ENCODE data around the gene ANKRD52. TPM values are rescaled to one million over a fixed set of nuclear protein-coding genes. Genes with fewer than 3 reads are reported as not detected.
A peak's percentile ranks its signal among the peaks of the same experiment; 100 is the strongest.
"Not testable (repeated sequence)": the region's sequence is repeated elsewhere in the genome, so short reads cannot be mapped to it uniquely, and the experiment has no call there.

The ANKRD52 gene
- total RNA-seq, 1 donor from 2014 or later, result 63.2 TPM

GRCh38 chr12:56280849-56281248 is 22.7 kb upstream of the ANKRD52 start:
- no peaks in the 10 kb centered on the region for H3K9me3 Mint-ChIP-seq
- no peak overlapping the region for H3K27ac Mint-ChIP-seq
- TF ChIP-seq CTCF (IDR thresholded peaks at IDR 0.05; ENCODE audit: unreplicated experiment), result no peak
- DNase-seq (ENCODE audit: low spot score in 2 of 2, unreplicated experiment in 2 of 2), result no peak
- H3K4me1 Mint-ChIP-seq, result no peaks in the 10 kb centered on the region
- peaks cover 31% of the 10 kb centered on the region for H3K36me3 Mint-ChIP-seq
- no peaks in the 10 kb centered on the region for H3K27me3 Mint-ChIP-seq (ENCODE audit: low read depth)
- H3K4me3 Mint-ChIP-seq, result no peak overlapping the region

GRCh38 chr12:56278905-56279304 is 20.7 kb upstream of the ANKRD52 start:
- Mint-ChIP-seq H3K4me3 (no peak overlapping the region), H3K4me1 (no peaks in the 10 kb centered on the region), H3K36me3 (peaks cover 35% of the 10 kb centered on the region), H3K27me3 (ENCODE audit: low read depth) (no peaks in the 10 kb centered on the region), H3K9me3 (no peaks in the 10 kb centered on the region), H3K27ac (no peak overlapping the region)
- no peak for DNase-seq (ENCODE audit: low spot score in 2 of 2, unreplicated experiment in 2 of 2)
- no peak for TF ChIP-seq CTCF (IDR thresholded peaks at IDR 0.05; ENCODE audit: unreplicated experiment)

GRCh38 chr12:56274299-56274698 is 16.1 kb upstream of the ANKRD52 start:
- Mint-ChIP-seq H3K36me3 (peaks cover 32% of the 10 kb centered on the region), H3K27me3 (ENCODE audit: low read depth) (no peaks in the 10 kb centered on the region), H3K9me3 (no peaks in the 10 kb centered on the region), H3K27ac (no peak overlapping the region), H3K4me3 (no peak overlapping the region), H3K4me1 (no peaks in the 10 kb centered on the region)
- no peak for TF ChIP-seq CTCF (IDR thresholded peaks at IDR 0.05; ENCODE audit: unreplicated experiment)
- no peak for DNase-seq (ENCODE audit: low spot score in 2 of 2, unreplicated experiment in 2 of 2)

DNA sequence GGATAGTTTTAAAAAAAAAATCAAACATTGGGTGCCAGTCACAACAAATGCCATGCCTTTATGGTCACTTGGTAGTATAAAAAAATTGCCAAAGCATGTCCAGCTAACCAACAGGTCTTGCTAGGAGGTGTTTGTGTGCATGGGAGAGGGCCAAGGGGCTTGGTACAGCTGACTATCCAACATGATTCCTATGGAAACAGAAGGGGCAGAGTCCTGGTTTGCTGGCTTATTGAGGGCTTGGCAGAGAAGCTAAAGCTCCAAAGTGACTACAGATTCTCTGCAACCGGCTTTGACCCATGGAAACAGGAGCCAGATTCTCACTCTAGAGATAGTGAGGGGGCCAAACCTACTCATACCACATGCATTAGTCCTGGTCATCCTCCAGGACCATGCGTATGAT is 14.3 kb upstream of the ANKRD52 start:
- not testable (repeated sequence) for DNase-seq (ENCODE audit: low spot score in 2 of 2, unreplicated experiment in 2 of 2); H3K4me3 Mint-ChIP-seq; H3K27ac Mint-ChIP-seq; H3K27me3 Mint-ChIP-seq (ENCODE audit: low read depth); H3K4me1 Mint-ChIP-seq; H3K9me3 Mint-ChIP-seq
- H3K36me3 Mint-ChIP-seq, result peaks cover 30% of the 10 kb centered on the region

DNA sequence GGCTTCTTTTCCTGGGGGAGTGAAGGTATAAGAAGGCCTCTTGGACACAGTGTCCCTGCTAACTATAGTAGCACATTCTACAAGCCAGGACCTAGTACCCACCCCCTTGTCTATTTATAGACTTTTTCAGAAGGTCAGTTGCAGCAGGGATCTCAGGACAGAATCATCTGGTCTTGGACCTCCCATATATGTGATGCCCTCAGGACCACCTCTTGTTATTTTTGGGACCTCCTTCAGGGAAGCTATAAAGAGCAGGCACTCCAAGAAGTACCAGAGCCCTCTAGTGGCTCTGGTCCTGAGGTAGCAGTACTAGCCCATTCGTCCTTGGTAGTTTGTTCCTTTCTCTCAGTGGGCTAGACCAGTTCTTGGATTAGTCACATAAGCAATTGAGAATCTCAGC is 12.8 kb upstream of the ANKRD52 start:
- H3K36me3 Mint-ChIP-seq, result peaks cover 27% of the 10 kb centered on the region
- no peak for TF ChIP-seq CTCF (IDR thresholded peaks at IDR 0.05; ENCODE audit: unreplicated experiment)

DNA sequence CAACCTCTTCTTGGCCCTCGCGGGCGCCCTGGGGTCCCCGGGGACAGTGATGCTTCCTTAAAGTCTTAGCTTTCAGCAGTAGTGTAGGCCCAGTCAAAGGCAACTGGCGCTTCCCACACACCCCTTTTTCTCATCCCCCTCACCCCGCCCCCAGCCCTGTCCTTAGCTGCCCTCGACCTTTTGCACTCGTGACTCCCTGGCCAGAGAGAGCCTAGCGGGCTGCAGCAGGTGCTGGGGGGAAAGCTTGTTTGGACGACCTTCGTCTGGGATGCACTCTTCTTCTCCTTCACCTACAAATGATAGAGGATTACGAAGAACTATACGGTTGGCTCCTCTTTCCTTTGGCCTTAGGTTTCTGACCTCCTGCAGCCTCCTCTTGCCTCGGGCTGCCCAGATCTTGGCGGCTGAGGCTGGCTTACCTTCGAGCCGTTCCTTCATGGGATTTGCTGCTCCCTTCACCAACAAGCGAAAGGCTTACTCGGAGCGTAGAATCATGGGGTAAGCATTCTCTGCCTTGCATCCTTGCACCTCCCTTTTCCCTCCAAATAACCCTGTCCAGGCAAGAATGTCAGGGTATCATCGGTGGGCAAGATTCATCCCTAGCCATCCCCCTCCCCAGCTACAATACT is 9.4 kb upstream of the ANKRD52 start:
- Mint-ChIP-seq H3K9me3 (no peaks in the 10 kb centered on the region), H3K36me3 (peaks cover 10% of the 10 kb centered on the region), H3K27me3 (ENCODE audit: low read depth) (no peaks in the 10 kb centered on the region), H3K4me3 (peak overlapping the region; percentile 72), H3K4me1 (peaks cover 8% of the 10 kb centered on the region), H3K27ac (peak overlapping the region; percentile 34)
- no peak for TF ChIP-seq CTCF (IDR thresholded peaks at IDR 0.05; ENCODE audit: unreplicated experiment)
- DNase-seq (ENCODE audit: low spot score in 2 of 2, unreplicated experiment in 2 of 2), result no peak

More for the DNA sequence above, 12.8 kb upstream of the ANKRD52 start:
- H3K9me3 Mint-ChIP-seq, result no peaks in the 10 kb centered on the region
- H3K27ac Mint-ChIP-seq, result peak overlapping the region; percentile 27
- peaks cover 7% of the 10 kb centered on the region for H3K4me1 Mint-ChIP-seq
- no peak for DNase-seq (ENCODE audit: low spot score in 2 of 2, unreplicated experiment in 2 of 2)
- H3K27me3 Mint-ChIP-seq (ENCODE audit: low read depth), result no peaks in the 10 kb centered on the region
- H3K4me3 Mint-ChIP-seq, result no peak overlapping the region
